ENCODE results near the gene CETP.

DNA sequence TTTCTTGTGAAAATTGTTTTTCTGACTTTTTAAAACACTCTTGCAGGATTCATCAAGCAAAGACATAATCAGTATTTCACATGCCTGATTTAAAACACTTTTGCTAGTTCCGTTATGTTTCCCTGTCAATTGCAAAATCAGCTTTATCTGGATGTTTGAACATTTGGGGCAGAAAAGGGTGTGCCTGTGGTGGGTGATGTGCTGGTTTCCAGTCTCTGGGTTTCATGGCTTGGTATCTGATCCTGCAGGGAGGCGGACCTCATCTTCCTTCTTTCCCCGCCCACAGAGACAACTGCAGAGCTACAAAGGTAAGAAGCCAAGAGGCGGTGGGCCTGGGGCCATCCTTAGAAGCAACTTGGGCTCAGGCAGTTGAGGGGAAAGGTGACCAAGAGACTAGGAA, 69.4 kb downstream of the CETP start:
- no peak for TF ChIP-seq POLR2A (IDR thresholded peaks at IDR 0.05; ENCODE audit: low read depth, low read length)
- no peak for TF ChIP-seq TAF1 (IDR thresholded peaks at IDR 0.05; ENCODE audit: borderline replicate concordance, low read depth, low read length)
- no peak for TF ChIP-seq POLR2AphosphoS5 (IDR thresholded peaks at IDR 0.05; ENCODE audit: low read depth, low read length)

Measured in GM12892 (cell line).